Loucy (cell line): ENCODE data around the gene RALGPS1.

ENCODE experiments used
- H2AFZ ChIP-seq: fragments of 200-600 bp; sonication (generic); 2 replicates; pipeline ENCODE4 v1.6.0; 2016; ENCODE audit warnings: antibody characterized with exemption, mild to moderate bottlenecking, low read length, moderate library complexity
- H3F3A ChIP-seq: fragments of 200-600 bp; 2 replicates; pipeline ENCODE4 v1.6.0; 2016; ENCODE audit warnings: antibody characterized with exemption, low read depth, mild to moderate bottlenecking
- H3K27me3 ChIP-seq: fragments of 200-600 bp; sonication (generic); 2 replicates; pipeline ENCODE4 v1.6.1; 2014; ENCODE audit warnings: low read length, mild to moderate bottlenecking; ENCODE audit not compliant: insufficient read depth, poor library complexity, severe bottlenecking
- H3K36me3 ChIP-seq: fragments of 200-600 bp; sonication (generic); 2 replicates; pipeline ENCODE4 v1.6.1; 2016; ENCODE audit warnings: low read length; ENCODE audit not compliant: insufficient read depth
- H3K4me1 ChIP-seq: fragments of 200-600 bp; sonication (generic); 2 replicates; pipeline ENCODE4 v1.5.1; 2014; ENCODE audit warnings: low read length, mild to moderate bottlenecking; ENCODE audit not compliant: insufficient read depth, poor library complexity, severe bottlenecking
- H3K4me2 ChIP-seq: fragments of 200-600 bp; sonication (generic); 2 replicates; pipeline ENCODE4 v1.6.0; 2014; ENCODE audit warnings: antibody characterized with exemption, low read length, low read depth, mild to moderate bottlenecking; ENCODE audit not compliant: poor library complexity, severe bottlenecking
- H3K4me3 ChIP-seq: fragments of 200-600 bp; sonication (generic); 2 replicates; pipeline ENCODE4 v1.5.1; 2014; ENCODE audit warnings: low read length, mild to moderate bottlenecking, mixed read lengths; ENCODE audit not compliant: poor library complexity, severe bottlenecking
- H3K79me2 ChIP-seq: fragments of 200-600 bp; sonication (generic); 2 replicates; pipeline ENCODE4 v1.6.1; 2014; ENCODE audit warnings: low read length; ENCODE audit not compliant: insufficient read depth
- H3K9ac ChIP-seq: fragments of 200-600 bp; sonication (generic); 2 replicates; pipeline ENCODE4 v1.6.0; 2014; ENCODE audit warnings: mild to moderate bottlenecking, low read depth, low read length, moderate library complexity; ENCODE audit not compliant: poor library complexity, severe bottlenecking
- H3K9me2 ChIP-seq: fragments of 200-600 bp; sonication (generic); replicated peaks from 2 replicates; pipeline ENCODE4 v1.6.1; 2016; ENCODE audit warnings: low read depth, low read length, mixed read lengths
- H3K9me3 ChIP-seq: fragments of 200-600 bp; sonication (generic); 2 replicates; pipeline ENCODE4 v1.6.1; 2014; ENCODE audit warnings: mild to moderate bottlenecking, antibody characterized with exemption, low read length, low read depth; ENCODE audit not compliant: insufficient read depth
- H4K20me1 ChIP-seq: fragments of 200-600 bp; sonication (generic); 2 replicates; pipeline ENCODE4 v1.6.0; 2014; ENCODE audit warnings: antibody characterized with exemption, low read length, mild to moderate bottlenecking; ENCODE audit not compliant: insufficient read depth, poor library complexity, severe bottlenecking
- CTCF ChIP-seq: fragments of 200-600 bp; sonication (generic); conservative IDR thresholded peaks from 2 replicates; pipeline ENCODE4 v1.5.1; 2014; ENCODE audit warnings: mild to moderate bottlenecking, antibody characterized with exemption, low read length
- EZH2phosphoT487 ChIP-seq: fragments of 200-600 bp; IDR thresholded peaks from 2 replicates; pipeline ENCODE4 v1.6.1; 2018; ENCODE audit warnings: antibody characterized with exemption, mild to moderate bottlenecking, moderate library complexity, borderline replicate concordance

Gene RALGPS1

GRCh38 chr9:127158786-127159324, 244.3 kb downstream of the RALGPS1 start:
- no peak overlapping the region for H3K9ac ChIP-seq
- no peaks in the 10 kb centered on the region for H3K79me2 ChIP-seq
- no peaks in the 10 kb centered on the region for H4K20me1 ChIP-seq
- no peaks in the 10 kb centered on the region for H3K9me2 ChIP-seq
- H3K9me3 ChIP-seq = no peaks in the 10 kb centered on the region
- no peaks in the 10 kb centered on the region for H3K36me3 ChIP-seq
- H3K27me3 ChIP-seq = no peaks in the 10 kb centered on the region
- no peak overlapping the region for H2AFZ ChIP-seq
- TF ChIP-seq CTCF = no peak
- no peak for TF ChIP-seq EZH2phosphoT487
- H3F3A ChIP-seq = peaks cover 9% of the 10 kb centered on the region
- peaks cover 22% of the 10 kb centered on the region for H3K4me1 ChIP-seq
- H3K4me2 ChIP-seq = no peak overlapping the region
- no peak overlapping the region for H3K4me3 ChIP-seq

- Histone ChIP-seq H3K4me1 (peaks cover 23% of the 10 kb centered on the region), H3K9me2 (no peaks in the 10 kb centered on the region), H3K4me2 (no peak overlapping the region), H3K4me3 (no peak overlapping the region), H3F3A (peaks cover 10% of the 10 kb centered on the region), H3K9ac (no peak overlapping the region), H4K20me1 (no peaks in the 10 kb centered on the region), H3K27me3 (no peaks in the 10 kb centered on the region), H3K9me3 (no peaks in the 10 kb centered on the region), H2AFZ (no peak overlapping the region), H3K79me2 (no peaks in the 10 kb centered on the region), H3K36me3 (no peaks in the 10 kb centered on the region)
- TF ChIP-seq EZH2phosphoT487 (no peak), CTCF (no peak)
Measured at GRCh38 chr9:127159325-127159801, 244.8 kb downstream of the RALGPS1 start.

- Histone ChIP-seq H3K4me1 (peaks cover 23% of the 10 kb centered on the region), H4K20me1 (no peaks in the 10 kb centered on the region), H2AFZ (no peak overlapping the region), H3K4me2 (no peak overlapping the region), H3K9ac (no peak overlapping the region), H3K9me3 (no peaks in the 10 kb centered on the region), H3K9me2 (no peaks in the 10 kb centered on the region), H3F3A (peaks cover 10% of the 10 kb centered on the region), H3K4me3 (no peak overlapping the region), H3K27me3 (no peaks in the 10 kb centered on the region), H3K79me2 (no peaks in the 10 kb centered on the region), H3K36me3 (no peaks in the 10 kb centered on the region)
- TF ChIP-seq EZH2phosphoT487 = no peak
- no peak for TF ChIP-seq CTCF
Measured at GRCh38 chr9:127159949-127160610, 245.5 kb downstream of the RALGPS1 start.
